IMR-90 (cell line): ENCODE results near the gene MYH11. TPM values are rescaled to one million over a fixed set of nuclear protein-coding genes. Genes with fewer than 3 reads are reported as not detected.

Source experiments
- ATAC-seq: fragments of 200-7000 bp; cut with Tn5 transposase; 2 replicates; pipeline ENCODE4 v1.9.1; 2020; ENCODE audit warnings: low read depth, mild to moderate bottlenecking, moderate library complexity
- BruUV-seq: library from RNA; stranded (reverse); fragments of 400-500 nt; replicated peaks from 2 replicates; lab custom pipeline; 2021; lab: Mats Ljungman, UMichigan
- CTCF ChIA-PET: fragments of 300-600 bp; formaldehyde crosslinking; extraction: SDS; loops from one replicate; lab custom pipeline; 2021; ENCODE audit warnings: antibody characterized with exemption; lab: Yijun Ruan, JAX
- POLR2A ChIA-PET: fragments of 300-600 bp; sonication (Branson Sonifier 250); formaldehyde crosslinking; loops from one replicate; lab custom pipeline; 2022; ENCODE audit warnings: antibody characterized with exemption; ENCODE audit not compliant: unreplicated experiment; lab: Charles Lee
- DNase-seq: peaks from one replicate; pipeline ENCODE4 v3.0.0; 2013
- H2AFZ ChIP-seq: replicated peaks from 2 replicates; pipeline ENCODE3; 2013; ENCODE audit warnings: low read length, mild to moderate bottlenecking; ENCODE audit not compliant: poor library complexity
- H2AK5ac ChIP-seq: 2 replicates; pipeline ENCODE4 v1.6.1; 2013; ENCODE audit warnings: low read depth, low read length, inconsistent platforms
- H2AK9ac ChIP-seq: replicated peaks from 2 replicates; pipeline ENCODE3; 2013; ENCODE audit warnings: mild to moderate bottlenecking, low read depth, low read length, moderate library complexity; ENCODE audit not compliant: poor library complexity
- H2BK120ac ChIP-seq: 2 replicates; pipeline ENCODE4 v1.6.1; 2013; ENCODE audit warnings: low read depth, low read length, inconsistent platforms
- H2BK15ac ChIP-seq: 3 replicates; pipeline ENCODE4 v1.6.1; 2013; ENCODE audit warnings: low read depth, low read length, inconsistent platforms
- H2BK20ac ChIP-seq: 2 replicates; pipeline ENCODE4 v1.6.1; 2013; ENCODE audit warnings: low read depth, mild to moderate bottlenecking, inconsistent platforms, low read length, moderate library complexity
- H2BK5ac ChIP-seq: 2 replicates; pipeline ENCODE4 v1.6.1; 2013; ENCODE audit warnings: mild to moderate bottlenecking, low read depth, low read length, inconsistent platforms; ENCODE audit not compliant: poor library complexity, severe bottlenecking
- H3K14ac ChIP-seq: replicated peaks from 2 replicates; pipeline ENCODE4 v1.6.1; 2013; ENCODE audit warnings: low read depth, low read length, inconsistent platforms
- H3K18ac ChIP-seq: 2 replicates; pipeline ENCODE4 v1.6.1; 2013; ENCODE audit warnings: low read depth, low read length, control low read depth
- H3K23ac ChIP-seq: 2 replicates; pipeline ENCODE4 v1.6.1; 2013; ENCODE audit warnings: low read depth, low read length, inconsistent platforms
- H3K27ac ChIP-seq: 2 replicates; pipeline ENCODE4 v1.5.1; 2013; ENCODE audit warnings: mild to moderate bottlenecking, control low read depth, low read length; ENCODE audit not compliant: insufficient read depth
- H3K27me3 ChIP-seq: 2 replicates; pipeline ENCODE4 v1.6.1; 2013; ENCODE audit warnings: low read length; ENCODE audit not compliant: control insufficient read depth, insufficient read depth
- H3K36me3 ChIP-seq: 2 replicates; pipeline ENCODE4 v1.6.1; 2013; ENCODE audit warnings: low read length, mixed read lengths; ENCODE audit not compliant: control insufficient read depth, insufficient read depth
- H3K4ac ChIP-seq: 2 replicates; pipeline ENCODE4 v1.6.1; 2013; ENCODE audit warnings: low read depth, low read length, inconsistent platforms
- H3K4me1 ChIP-seq: 2 replicates; pipeline ENCODE4 v1.6.1; 2013; ENCODE audit warnings: low read length, mixed read lengths; ENCODE audit not compliant: control insufficient read depth, insufficient read depth
- H3K4me2 ChIP-seq: 2 replicates; pipeline ENCODE4 v1.6.1; 2013; ENCODE audit warnings: low read depth, mild to moderate bottlenecking, control low read depth, low read length, moderate library complexity
- H3K4me3 ChIP-seq: 2 replicates; pipeline ENCODE4 v1.5.1; 2013; ENCODE audit warnings: low read depth, mild to moderate bottlenecking, control low read depth, low read length, moderate library complexity; ENCODE audit not compliant: insufficient read depth
- H3K56ac ChIP-seq: 2 replicates; pipeline ENCODE4 v1.6.1; 2013; ENCODE audit warnings: low read length, inconsistent platforms; ENCODE audit not compliant: insufficient read depth; ENCODE audit errors: extremely low read depth
- H3K79me1 ChIP-seq, 2 experiments: 2 replicates each; pipeline ENCODE4 v1.6.1; 2013; ENCODE audit warnings: low read length in 2 of 2, inconsistent platforms in 1 of 2, low read depth in 1 of 2
- H3K9ac ChIP-seq: 2 replicates; pipeline ENCODE4 v1.6.1; 2013; ENCODE audit warnings: low read depth, low read length, control low read depth
- H3K9me1 ChIP-seq: 2 replicates; pipeline ENCODE4 v1.6.1; 2013; ENCODE audit warnings: low read length, inconsistent platforms; ENCODE audit not compliant: insufficient read depth
- H3K9me3 ChIP-seq: 2 replicates; pipeline ENCODE4 v1.6.1; 2013; ENCODE audit warnings: low read length; ENCODE audit not compliant: control insufficient read depth, insufficient read depth
- H4K20me1 ChIP-seq: 2 replicates; pipeline ENCODE4 v1.6.1; 2013; ENCODE audit warnings: low read length, inconsistent platforms; ENCODE audit not compliant: insufficient read depth
- H4K5ac ChIP-seq: 2 replicates; pipeline ENCODE4 v1.6.1; 2013; ENCODE audit warnings: mild to moderate bottlenecking, low read depth, low read length, control low read depth
- H4K8ac ChIP-seq, 2 experiments: 2 replicates each; pipeline ENCODE4 v1.6.1; 2013; ENCODE audit warnings: low read depth in 2 of 2, low read length in 2 of 2, control low read depth in 1 of 2, inconsistent platforms in 1 of 2
- H4K91ac ChIP-seq: 2 replicates; pipeline ENCODE4 v1.6.1; 2013; ENCODE audit warnings: low read depth, low read length, inconsistent platforms; ENCODE audit not compliant: insufficient read depth
- FOS ChIP-seq: fragments of 150-350 bp; IDR thresholded peaks from 2 replicates; pipeline ENCODE4 v1.6.1; 2016; ENCODE audit warnings: low read depth, low read length
- MAFK ChIP-seq: IDR thresholded peaks from 2 replicates; pipeline ENCODE4 v1.6.1; 2012; ENCODE audit warnings: low read depth, low read length, improper control_type of control experiment
- MAZ ChIP-seq: IDR thresholded peaks from 2 replicates; pipeline ENCODE4 v1.6.1; 2012; ENCODE audit warnings: low read depth, mild to moderate bottlenecking, low read length, improper control_type of control experiment, moderate library complexity, borderline replicate concordance
- MXI1 ChIP-seq: IDR thresholded peaks from 2 replicates; pipeline ENCODE4 v1.6.1; 2012; ENCODE audit warnings: low read depth, mild to moderate bottlenecking, low read length, moderate library complexity, borderline replicate concordance
- NFE2L2 ChIP-seq: fragments of 150-350 bp; IDR thresholded peaks from 2 replicates; pipeline ENCODE4 v1.6.1; 2016; ENCODE audit warnings: low read depth, mild to moderate bottlenecking, low read length
- POLR2A ChIP-seq: IDR thresholded peaks from 2 replicates; pipeline ENCODE4 v1.6.1; 2012; ENCODE audit warnings: mild to moderate bottlenecking, low read depth, low read length
- RCOR1 ChIP-seq: IDR thresholded peaks from 2 replicates; pipeline ENCODE4 v1.6.1; 2012; ENCODE audit warnings: mild to moderate bottlenecking, low read length, improper control_type of control experiment; ENCODE audit not compliant: insufficient replicate concordance
- WGBS, 2 experiments: methylation state at CpG; one replicate each; pipeline versions ENCODE4 v1.1.5 to v1.1.7; 2013; ENCODE audit warnings: missing lambda C conversion rate in 2 of 2; ENCODE audit not compliant: insufficient read length in 1 of 2; ENCODE audit errors: extremely low coverage in 2 of 2; 5-methylcytosine and 5-hydroxymethylcytosine counted together
- dilution Hi-C: fragments of 300-500 bp; cut with HindIII; formaldehyde crosslinking; loops from one replicate; pipeline ENCODE4 v1.14.3; 2018; ENCODE audit warnings: low sequenced_read_pairs; ENCODE audit not compliant: unreplicated experiment
- in situ Hi-C: fragments of 300-500 bp; cut with MboI; formaldehyde crosslinking; loops from 3 replicates; pipeline ENCODE4 v1.14.3; 2019; ENCODE audit warnings: low sequenced_read_pairs, inconsistent platforms, mixed read lengths
- intact Hi-C: fragments of 100-400 bp; cut with micrococcal nuclease; formaldehyde crosslinking; loops from 2 replicates; pipeline ENCODE4 v1.10.0; 2022
- polyA plus RNA-seq, 3 experiments: library from polyadenylated mRNA; depleted of rRNA; stranded (reverse); fragments of >200 nt; gene quantifications; 2 replicates each; pipeline ENCODE4 v1.2.3, GENCODE V29; 2012; ENCODE audit warnings: low replicate concordance in 1 of 3
- total RNA-seq: library from RNA; depleted of rRNA; stranded (reverse); fragments of >200 nt; gene quantifications from 2 replicates; pipeline ENCODE4 v1.2.3, GENCODE V29; 2012
- TF ChIP-seq, protein P1 (sequence below): conservative IDR thresholded peaks from 2 replicates; pipeline ENCODE4 v1.5.1; 2012; ENCODE audit warnings: mild to moderate bottlenecking, low read depth, low read length, improper control_type of control experiment

MYH11 gene
- total and polyA plus RNA-seq, 2 of the 4 experiments (the other 2 are of a cell fraction): under 0.01 to 0.12 TPM

DNA sequence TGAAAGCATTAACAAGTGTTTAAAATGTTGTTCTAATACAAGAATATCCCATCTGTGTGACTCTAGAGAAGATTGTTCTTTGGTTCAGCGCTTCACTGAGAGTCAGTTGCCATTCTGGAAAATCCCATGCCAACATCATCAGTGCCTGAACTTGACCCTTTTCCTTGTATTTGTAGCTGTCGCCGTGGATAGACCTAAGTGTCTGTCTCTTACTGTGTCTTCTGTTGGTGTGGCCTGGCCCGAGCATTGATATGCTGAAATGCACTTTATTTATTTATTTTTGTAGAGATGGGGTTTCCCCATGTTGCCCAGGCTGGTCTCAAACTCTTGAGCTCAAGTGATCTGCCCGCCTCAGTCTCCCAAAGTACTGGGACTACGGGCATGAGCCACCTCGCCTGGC, 76.0 kb downstream of the MYH11 start:
- no TSS peak for BruUV-seq
- no peaks in the 10 kb centered on the region for H3K79me1 ChIP-seq
- H2BK120ac ChIP-seq: no peak overlapping the region
- no peak overlapping the region for H2AK5ac ChIP-seq
- no peak for DNase-seq
- H3K4me1 ChIP-seq: no peaks in the 10 kb centered on the region; the same call in 1 of the 2 replicates
- ChIA-PET POLR2A (no interaction called here), CTCF (interaction anchor here (1.0 kb wide), 1 partner anchor 15 kb away, joined by 3 read pairs; no protein-coding TSS in a partner anchor)
- H2BK5ac ChIP-seq: no peak overlapping the region
- no peak overlapping the region for H4K5ac ChIP-seq
- TF ChIP-seq NFE2L2 (no peak), MXI1 (no peak), FOS (no peak), MAFK (no peak), RCOR1 (no peak), POLR2A (no peak), MAZ (no peak)
- TF ChIP-seq, protein P1, sequence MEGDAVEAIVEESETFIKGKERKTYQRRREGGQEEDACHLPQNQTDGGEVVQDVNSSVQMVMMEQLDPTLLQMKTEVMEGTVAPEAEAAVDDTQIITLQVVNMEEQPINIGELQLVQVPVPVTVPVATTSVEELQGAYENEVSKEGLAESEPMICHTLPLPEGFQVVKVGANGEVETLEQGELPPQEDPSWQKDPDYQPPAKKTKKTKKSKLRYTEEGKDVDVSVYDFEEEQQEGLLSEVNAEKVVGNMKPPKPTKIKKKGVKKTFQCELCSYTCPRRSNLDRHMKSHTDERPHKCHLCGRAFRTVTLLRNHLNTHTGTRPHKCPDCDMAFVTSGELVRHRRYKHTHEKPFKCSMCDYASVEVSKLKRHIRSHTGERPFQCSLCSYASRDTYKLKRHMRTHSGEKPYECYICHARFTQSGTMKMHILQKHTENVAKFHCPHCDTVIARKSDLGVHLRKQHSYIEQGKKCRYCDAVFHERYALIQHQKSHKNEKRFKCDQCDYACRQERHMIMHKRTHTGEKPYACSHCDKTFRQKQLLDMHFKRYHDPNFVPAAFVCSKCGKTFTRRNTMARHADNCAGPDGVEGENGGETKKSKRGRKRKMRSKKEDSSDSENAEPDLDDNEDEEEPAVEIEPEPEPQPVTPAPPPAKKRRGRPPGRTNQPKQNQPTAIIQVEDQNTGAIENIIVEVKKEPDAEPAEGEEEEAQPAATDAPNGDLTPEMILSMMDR: no peak
- no peak overlapping the region for H3K27ac ChIP-seq
- H3K14ac ChIP-seq: no peak overlapping the region
- H2AFZ ChIP-seq: no peak overlapping the region
- no peak overlapping the region for H3K4ac ChIP-seq
- no peak for ATAC-seq
- H3K23ac ChIP-seq: no peak overlapping the region
- H4K91ac ChIP-seq: no peak overlapping the region
- H2AK9ac ChIP-seq: no peak overlapping the region
- no peak overlapping the region for H3K4me3 ChIP-seq
- WGBS, 2 experiments: 80% methylated on average over 1 of the region's 7 CpGs; no CpG with 5 or more reads in 1 of the 2 experiments
- in situ Hi-C loops: no loop called here
- no peaks in the 10 kb centered on the region for H3K9me3 ChIP-seq
- H3K9me1 ChIP-seq: no peaks in the 10 kb centered on the region; the same call in 1 of the 2 replicates
- intact Hi-C loops: no loop called here
- no peak overlapping the region for H3K56ac ChIP-seq
- no peak overlapping the region for H3K4me2 ChIP-seq
- H4K8ac ChIP-seq: no peak overlapping the region
- no peaks in the 10 kb centered on the region for H4K20me1 ChIP-seq
- peaks cover 10% of the 10 kb centered on the region for H3K27me3 ChIP-seq
- dilution Hi-C loops: no loop called here
- no peak overlapping the region for H2BK20ac ChIP-seq
- H3K18ac ChIP-seq: no peak overlapping the region
- H2BK15ac ChIP-seq: no peak overlapping the region
- H3K9ac ChIP-seq: no peak overlapping the region
- H3K36me3 ChIP-seq: no peaks in the 10 kb centered on the region
